ENCODE measurements around the gene NATD1. TPM values are rescaled to one million over a fixed set of nuclear protein-coding genes. Genes with fewer than 3 reads are reported as not detected.

The NATD1 gene
- total and polyA plus RNA-seq, 9 of the 15 experiments (the other 6 are each of a cell fraction or from before 2014, with no cell fraction given): 0.24 to 5.4 (median 1.6) TPM

DNA sequence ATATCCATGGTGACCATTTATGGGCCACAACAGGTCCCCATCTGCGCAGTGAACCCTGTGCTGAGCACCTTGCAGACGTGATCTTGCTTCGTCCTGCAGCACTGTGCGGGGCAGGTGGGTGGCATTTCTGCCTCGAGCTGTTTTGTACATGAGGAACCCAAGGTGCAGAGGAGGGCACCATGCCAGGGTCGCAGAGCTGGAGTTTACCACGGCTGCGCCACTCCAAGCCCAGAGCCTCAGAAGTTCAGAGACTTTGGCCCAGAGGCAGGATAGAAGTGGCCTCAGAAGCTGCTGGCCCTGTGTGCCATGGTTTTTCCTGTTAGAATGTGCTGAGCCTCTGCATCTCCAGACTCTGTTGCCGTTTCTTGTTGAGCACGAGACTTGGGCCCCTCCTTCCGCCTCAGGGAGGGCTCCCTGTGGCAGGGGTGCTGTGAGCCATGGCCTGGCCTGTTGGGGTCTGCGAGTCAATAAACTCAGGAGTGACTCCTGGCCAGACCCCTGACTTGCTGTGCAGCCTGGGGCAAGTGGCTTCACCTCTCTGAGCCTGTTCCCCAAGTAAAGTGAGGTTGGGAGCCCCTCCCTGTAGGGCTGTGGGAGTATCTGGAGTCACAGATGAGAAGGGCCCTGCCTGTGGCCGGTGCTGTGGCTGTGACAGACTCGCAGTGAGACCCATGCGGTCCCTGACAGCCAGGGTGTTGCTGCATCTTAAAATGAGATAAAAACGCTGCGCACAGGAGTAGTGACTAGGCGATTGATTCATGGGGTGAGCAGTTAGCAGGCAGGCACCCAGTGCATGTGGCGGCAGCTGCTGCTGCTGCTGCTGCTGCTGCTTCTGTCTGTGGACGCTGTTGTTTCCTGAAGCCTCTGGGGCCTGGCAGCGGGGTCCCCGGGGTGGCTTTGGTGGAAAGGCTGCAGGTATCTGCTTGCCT lies 43.2 kb upstream of the NATD1 start (continued):
- TF ChIP-seq, protein P1, sequence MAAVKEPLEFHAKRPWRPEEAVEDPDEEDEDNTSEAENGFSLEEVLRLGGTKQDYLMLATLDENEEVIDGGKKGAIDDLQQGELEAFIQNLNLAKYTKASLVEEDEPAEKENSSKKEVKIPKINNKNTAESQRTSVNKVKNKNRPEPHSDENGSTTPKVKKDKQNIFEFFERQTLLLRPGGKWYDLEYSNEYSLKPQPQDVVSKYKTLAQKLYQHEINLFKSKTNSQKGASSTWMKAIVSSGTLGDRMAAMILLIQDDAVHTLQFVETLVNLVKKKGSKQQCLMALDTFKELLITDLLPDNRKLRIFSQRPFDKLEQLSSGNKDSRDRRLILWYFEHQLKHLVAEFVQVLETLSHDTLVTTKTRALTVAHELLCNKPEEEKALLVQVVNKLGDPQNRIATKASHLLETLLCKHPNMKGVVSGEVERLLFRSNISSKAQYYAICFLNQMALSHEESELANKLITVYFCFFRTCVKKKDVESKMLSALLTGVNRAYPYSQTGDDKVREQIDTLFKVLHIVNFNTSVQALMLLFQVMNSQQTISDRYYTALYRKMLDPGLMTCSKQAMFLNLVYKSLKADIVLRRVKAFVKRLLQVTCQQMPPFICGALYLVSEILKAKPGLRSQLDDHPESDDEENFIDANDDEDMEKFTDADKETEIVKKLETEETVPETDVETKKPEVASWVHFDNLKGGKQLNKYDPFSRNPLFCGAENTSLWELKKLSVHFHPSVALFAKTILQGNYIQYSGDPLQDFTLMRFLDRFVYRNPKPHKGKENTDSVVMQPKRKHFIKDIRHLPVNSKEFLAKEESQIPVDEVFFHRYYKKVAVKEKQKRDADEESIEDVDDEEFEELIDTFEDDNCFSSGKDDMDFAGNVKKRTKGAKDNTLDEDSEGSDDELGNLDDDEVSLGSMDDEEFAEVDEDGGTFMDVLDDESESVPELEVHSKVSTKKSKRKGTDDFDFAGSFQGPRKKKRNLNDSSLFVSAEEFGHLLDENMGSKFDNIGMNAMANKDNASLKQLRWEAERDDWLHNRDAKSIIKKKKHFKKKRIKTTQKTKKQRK (IDR thresholded peaks at IDR 0.05; ENCODE audit: borderline replicate concordance, low read depth, low read length): no peak
- no peak for TF ChIP-seq ZNF507 (tag; conservative IDR thresholded peaks at IDR 0.05)
- peak; percentile 19; the same call in 1 of the 2 replicates for TF ChIP-seq EP300 (IDR thresholded peaks at IDR 0.05; ENCODE audit: low read length)
- TF ChIP-seq, protein P2, sequence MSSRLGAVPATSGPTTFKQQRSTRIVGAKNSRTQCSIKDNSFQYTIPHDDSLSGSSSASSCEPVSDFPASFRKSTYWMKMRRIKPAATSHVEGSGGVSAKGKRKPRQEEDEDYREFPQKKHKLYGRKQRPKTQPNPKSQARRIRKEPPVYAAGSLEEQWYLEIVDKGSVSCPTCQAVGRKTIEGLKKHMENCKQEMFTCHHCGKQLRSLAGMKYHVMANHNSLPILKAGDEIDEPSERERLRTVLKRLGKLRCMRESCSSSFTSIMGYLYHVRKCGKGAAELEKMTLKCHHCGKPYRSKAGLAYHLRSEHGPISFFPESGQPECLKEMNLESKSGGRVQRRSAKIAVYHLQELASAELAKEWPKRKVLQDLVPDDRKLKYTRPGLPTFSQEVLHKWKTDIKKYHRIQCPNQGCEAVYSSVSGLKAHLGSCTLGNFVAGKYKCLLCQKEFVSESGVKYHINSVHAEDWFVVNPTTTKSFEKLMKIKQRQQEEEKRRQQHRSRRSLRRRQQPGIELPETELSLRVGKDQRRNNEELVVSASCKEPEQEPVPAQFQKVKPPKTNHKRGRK (tag; IDR thresholded peaks at IDR 0.05): no peak
- TF ChIP-seq NFYB (IDR thresholded peaks at IDR 0.05; ENCODE audit: extremely low read depth, insufficient read length): no peak
- TF ChIP-seq COPS2 (conservative IDR thresholded peaks at IDR 0.05): no peak
- 0 out of 2 replicates have a peak, but pooled peaks have one; percentile 77 for TF ChIP-seq PTBP1 (IDR thresholded peaks at IDR 0.05; ENCODE audit: low read depth, low read length)
- no peak for TF ChIP-seq MTF1 (CRISPR knock-in tag; IDR thresholded peaks at IDR 0.05; ENCODE audit: borderline replicate concordance)
- peak; percentile 52; the same call in 1 of the 2 replicates for TF ChIP-seq TCF3 (CRISPR knock-in tag; IDR thresholded peaks at IDR 0.05)
- no peak for TF ChIP-seq DIDO1 (tag; IDR thresholded peaks at IDR 0.05; ENCODE audit: low read depth)
- TF ChIP-seq, protein P3, sequence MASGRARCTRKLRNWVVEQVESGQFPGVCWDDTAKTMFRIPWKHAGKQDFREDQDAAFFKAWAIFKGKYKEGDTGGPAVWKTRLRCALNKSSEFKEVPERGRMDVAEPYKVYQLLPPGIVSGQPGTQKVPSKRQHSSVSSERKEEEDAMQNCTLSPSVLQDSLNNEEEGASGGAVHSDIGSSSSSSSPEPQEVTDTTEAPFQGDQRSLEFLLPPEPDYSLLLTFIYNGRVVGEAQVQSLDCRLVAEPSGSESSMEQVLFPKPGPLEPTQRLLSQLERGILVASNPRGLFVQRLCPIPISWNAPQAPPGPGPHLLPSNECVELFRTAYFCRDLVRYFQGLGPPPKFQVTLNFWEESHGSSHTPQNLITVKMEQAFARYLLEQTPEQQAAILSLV (tag; IDR thresholded peaks at IDR 0.05): no peak
- no peak for TF ChIP-seq ZBTB1 (CRISPR knock-in tag; IDR thresholded peaks at IDR 0.05; ENCODE audit: borderline replicate concordance, low read depth)
- TF ChIP-seq CHD4 (IDR thresholded peaks at IDR 0.05; ENCODE audit: insufficient read depth, insufficient replicate concordance, low read depth, low read length, poor library complexity, severe bottlenecking): peak; percentile 78
- TF ChIP-seq KAT8 (IDR thresholded peaks at IDR 0.05; ENCODE audit: low read depth): no peak
- TF ChIP-seq ZNF121 (CRISPR knock-in tag; conservative IDR thresholded peaks at IDR 0.05): no peak
- no peak for TF ChIP-seq CEBPG (CRISPR knock-in tag; IDR thresholded peaks at IDR 0.05)
- no peak for TF ChIP-seq CEBPG (tag; conservative IDR thresholded peaks at IDR 0.05 in 1 of 2, IDR thresholded peaks at IDR 0.05 in 1 of 2)
- no peak for TF ChIP-seq CHCHD3 (CRISPR knock-in tag; IDR thresholded peaks at IDR 0.05)
- no peak for TF ChIP-seq ZNF644 (tag; IDR thresholded peaks at IDR 0.05; ENCODE audit: low read depth)
- TF ChIP-seq, protein P4, sequence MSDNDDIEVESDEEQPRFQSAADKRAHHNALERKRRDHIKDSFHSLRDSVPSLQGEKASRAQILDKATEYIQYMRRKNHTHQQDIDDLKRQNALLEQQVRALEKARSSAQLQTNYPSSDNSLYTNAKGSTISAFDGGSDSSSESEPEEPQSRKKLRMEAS (CRISPR knock-in tag; IDR thresholded peaks at IDR 0.05): peak; percentile 93
- no peak for TF ChIP-seq SIX5 (IDR thresholded peaks at IDR 0.05; ENCODE audit: borderline replicate concordance in 1 of 2, insufficient read depth in 1 of 2, low read depth in 1 of 2, low read length in 2 of 2)

Measured in K562 (cell line).